ENCODE results near the gene PGA5.
"Not testable (repeated sequence)": the region's sequence is repeated elsewhere in the genome, so short reads cannot be mapped to it uniquely, and the experiment has no call there.

- TF ChIP-seq SUZ12 (IDR thresholded peaks at IDR 0.05; ENCODE audit: unreplicated experiment); GABPA (IDR thresholded peaks at IDR 0.05; ENCODE audit: low read depth); TBL1XR1 (IDR thresholded peaks at IDR 0.05; ENCODE audit: low read depth, low read length); POLR2A (IDR thresholded peaks at IDR 0.05; ENCODE audit: low read depth, low read length); CREB1 (IDR thresholded peaks at IDR 0.05; ENCODE audit: low read depth); SMC3 (IDR thresholded peaks at IDR 0.05; ENCODE audit: borderline replicate concordance, low read length); TCF12 (IDR thresholded peaks at IDR 0.05; ENCODE audit: low read depth, low read length); YY1 (IDR thresholded peaks at IDR 0.05; ENCODE audit: low read depth, low read length); BCL11A (IDR thresholded peaks at IDR 0.05; ENCODE audit: low read depth, low read length); CTCF (IDR thresholded peaks at IDR 0.05 in 2 of 3, conservative IDR thresholded peaks at IDR 0.05 in 1 of 3; ENCODE audit: control insufficient read depth in 2 of 3, extremely low read depth in 1 of 3, insufficient read depth in 1 of 3, low read depth in 3 of 3, low read length in 3 of 3): not testable (repeated sequence)
- TF ChIP-seq, protein P1, sequence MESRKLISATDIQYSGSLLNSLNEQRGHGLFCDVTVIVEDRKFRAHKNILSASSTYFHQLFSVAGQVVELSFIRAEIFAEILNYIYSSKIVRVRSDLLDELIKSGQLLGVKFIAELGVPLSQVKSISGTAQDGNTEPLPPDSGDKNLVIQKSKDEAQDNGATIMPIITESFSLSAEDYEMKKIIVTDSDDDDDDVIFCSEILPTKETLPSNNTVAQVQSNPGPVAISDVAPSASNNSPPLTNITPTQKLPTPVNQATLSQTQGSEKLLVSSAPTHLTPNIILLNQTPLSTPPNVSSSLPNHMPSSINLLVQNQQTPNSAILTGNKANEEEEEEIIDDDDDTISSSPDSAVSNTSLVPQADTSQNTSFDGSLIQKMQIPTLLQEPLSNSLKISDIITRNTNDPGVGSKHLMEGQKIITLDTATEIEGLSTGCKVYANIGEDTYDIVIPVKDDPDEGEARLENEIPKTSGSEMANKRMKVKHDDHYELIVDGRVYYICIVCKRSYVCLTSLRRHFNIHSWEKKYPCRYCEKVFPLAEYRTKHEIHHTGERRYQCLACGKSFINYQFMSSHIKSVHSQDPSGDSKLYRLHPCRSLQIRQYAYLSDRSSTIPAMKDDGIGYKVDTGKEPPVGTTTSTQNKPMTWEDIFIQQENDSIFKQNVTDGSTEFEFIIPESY (IDR thresholded peaks at IDR 0.05) = not testable (repeated sequence)
- TF ChIP-seq, protein P2, sequence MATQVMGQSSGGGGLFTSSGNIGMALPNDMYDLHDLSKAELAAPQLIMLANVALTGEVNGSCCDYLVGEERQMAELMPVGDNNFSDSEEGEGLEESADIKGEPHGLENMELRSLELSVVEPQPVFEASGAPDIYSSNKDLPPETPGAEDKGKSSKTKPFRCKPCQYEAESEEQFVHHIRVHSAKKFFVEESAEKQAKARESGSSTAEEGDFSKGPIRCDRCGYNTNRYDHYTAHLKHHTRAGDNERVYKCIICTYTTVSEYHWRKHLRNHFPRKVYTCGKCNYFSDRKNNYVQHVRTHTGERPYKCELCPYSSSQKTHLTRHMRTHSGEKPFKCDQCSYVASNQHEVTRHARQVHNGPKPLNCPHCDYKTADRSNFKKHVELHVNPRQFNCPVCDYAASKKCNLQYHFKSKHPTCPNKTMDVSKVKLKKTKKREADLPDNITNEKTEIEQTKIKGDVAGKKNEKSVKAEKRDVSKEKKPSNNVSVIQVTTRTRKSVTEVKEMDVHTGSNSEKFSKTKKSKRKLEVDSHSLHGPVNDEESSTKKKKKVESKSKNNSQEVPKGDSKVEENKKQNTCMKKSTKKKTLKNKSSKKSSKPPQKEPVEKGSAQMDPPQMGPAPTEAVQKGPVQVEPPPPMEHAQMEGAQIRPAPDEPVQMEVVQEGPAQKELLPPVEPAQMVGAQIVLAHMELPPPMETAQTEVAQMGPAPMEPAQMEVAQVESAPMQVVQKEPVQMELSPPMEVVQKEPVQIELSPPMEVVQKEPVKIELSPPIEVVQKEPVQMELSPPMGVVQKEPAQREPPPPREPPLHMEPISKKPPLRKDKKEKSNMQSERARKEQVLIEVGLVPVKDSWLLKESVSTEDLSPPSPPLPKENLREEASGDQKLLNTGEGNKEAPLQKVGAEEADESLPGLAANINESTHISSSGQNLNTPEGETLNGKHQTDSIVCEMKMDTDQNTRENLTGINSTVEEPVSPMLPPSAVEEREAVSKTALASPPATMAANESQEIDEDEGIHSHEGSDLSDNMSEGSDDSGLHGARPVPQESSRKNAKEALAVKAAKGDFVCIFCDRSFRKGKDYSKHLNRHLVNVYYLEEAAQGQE (IDR thresholded peaks at IDR 0.05; ENCODE audit: low read depth, low read length) = not testable (repeated sequence)
- TF ChIP-seq, protein P3, sequence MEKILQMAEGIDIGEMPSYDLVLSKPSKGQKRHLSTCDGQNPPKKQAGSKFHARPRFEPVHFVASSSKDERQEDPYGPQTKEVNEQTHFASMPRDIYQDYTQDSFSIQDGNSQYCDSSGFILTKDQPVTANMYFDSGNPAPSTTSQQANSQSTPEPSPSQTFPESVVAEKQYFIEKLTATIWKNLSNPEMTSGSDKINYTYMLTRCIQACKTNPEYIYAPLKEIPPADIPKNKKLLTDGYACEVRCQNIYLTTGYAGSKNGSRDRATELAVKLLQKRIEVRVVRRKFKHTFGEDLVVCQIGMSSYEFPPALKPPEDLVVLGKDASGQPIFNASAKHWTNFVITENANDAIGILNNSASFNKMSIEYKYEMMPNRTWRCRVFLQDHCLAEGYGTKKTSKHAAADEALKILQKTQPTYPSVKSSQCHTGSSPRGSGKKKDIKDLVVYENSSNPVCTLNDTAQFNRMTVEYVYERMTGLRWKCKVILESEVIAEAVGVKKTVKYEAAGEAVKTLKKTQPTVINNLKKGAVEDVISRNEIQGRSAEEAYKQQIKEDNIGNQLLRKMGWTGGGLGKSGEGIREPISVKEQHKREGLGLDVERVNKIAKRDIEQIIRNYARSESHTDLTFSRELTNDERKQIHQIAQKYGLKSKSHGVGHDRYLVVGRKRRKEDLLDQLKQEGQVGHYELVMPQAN (conservative IDR thresholded peaks at IDR 0.05) = not testable (repeated sequence)
These were observed 11.4 kb downstream of the PGA5 start for GRCh38 chr11:61252332-61252731.
